PC-9 (cell line): ENCODE results near the gene ACP6. TPM values are rescaled to one million over a fixed set of nuclear protein-coding genes. Genes with fewer than 3 reads are reported as not detected.

ENCODE experiments used
- BruUV-seq: library from RNA; stranded (reverse); fragments of 400-500 nt; replicated peaks from 2 replicates; lab custom pipeline; 2021; lab: Mats Ljungman, UMichigan
- CTCF ChIA-PET: fragments of 300-600 bp; sonication (Branson Sonifier 250); formaldehyde crosslinking; loops from one replicate; lab custom pipeline; 2022; ENCODE audit warnings: antibody characterized with exemption; lab: Charles Lee
- POLR2A ChIA-PET: fragments of 300-600 bp; sonication (Branson Sonifier 250); formaldehyde crosslinking; loops from one replicate; lab custom pipeline; 2022; ENCODE audit warnings: antibody characterized with exemption; ENCODE audit not compliant: unreplicated experiment; lab: Charles Lee
- DNase-seq, 2 experiments: peaks; one replicate each; pipeline versions ENCODE4 v3.0.0 to v3.0.0-alpha.2; 2015 to 2022; ENCODE audit warnings: mixed read lengths in 1 of 2
- H2AFZ ChIP-seq: fragments of 200-600 bp; sonication (generic); 2 replicates; pipeline ENCODE4 v1.8.1; 2017; ENCODE audit warnings: antibody characterized with exemption
- H3F3A ChIP-seq: fragments of 200-600 bp; sonication (generic); 2 replicates; pipeline ENCODE4 v1.8.1; 2017; ENCODE audit warnings: antibody characterized with exemption, mild to moderate bottlenecking, low read depth; ENCODE audit not compliant: insufficient read depth
- H3K27ac ChIP-seq: fragments of 200-600 bp; sonication (generic); 2 replicates; pipeline ENCODE4 v1.6.1; 2016; ENCODE audit warnings: mixed run types
- H3K27me3 ChIP-seq: fragments of 200-600 bp; sonication (generic); 2 replicates; pipeline ENCODE4 v1.6.1; 2016; ENCODE audit warnings: low read depth, mixed run types; ENCODE audit not compliant: insufficient read depth
- H3K36me3 ChIP-seq: fragments of 200-600 bp; sonication (generic); 2 replicates; pipeline ENCODE4 v1.6.1; 2016; ENCODE audit warnings: low read depth, mixed run types
- H3K4me1 ChIP-seq: fragments of 200-600 bp; sonication (generic); replicated peaks from 2 replicates; pipeline ENCODE4 v1.6.1; 2016; ENCODE audit warnings: mixed run types; ENCODE audit not compliant: insufficient read depth
- H3K4me2 ChIP-seq: fragments of 200-600 bp; sonication (generic); 2 replicates; pipeline ENCODE4 v1.6.1; 2017; ENCODE audit warnings: mixed run types
- H3K4me3 ChIP-seq: fragments of 200-600 bp; sonication (generic); 2 replicates; pipeline ENCODE4 v1.6.1; 2016; ENCODE audit warnings: mixed run types
- H3K79me2 ChIP-seq: fragments of 200-600 bp; sonication (generic); 2 replicates; pipeline ENCODE4 v1.6.1; 2017; ENCODE audit warnings: low read depth, mixed run types
- H3K9me2 ChIP-seq: fragments of 200-600 bp; sonication (generic); 2 replicates; pipeline ENCODE4 v1.8.1; 2017; ENCODE audit warnings: mild to moderate bottlenecking; ENCODE audit not compliant: insufficient read depth
- H3K9me3 ChIP-seq: fragments of 200-600 bp; sonication (generic); 2 replicates; pipeline ENCODE4 v1.8.1; 2016; ENCODE audit warnings: low read depth; ENCODE audit not compliant: insufficient read depth
- H4K20me1 ChIP-seq: fragments of 200-600 bp; sonication (generic); 2 replicates; pipeline ENCODE4 v1.8.1; 2017; ENCODE audit not compliant: insufficient read depth
- CTCF ChIP-seq: fragments of 200-600 bp; sonication (generic); conservative IDR thresholded peaks from 2 replicates; pipeline ENCODE4 v1.6.1; 2017; ENCODE audit warnings: mixed run types, antibody characterized with exemption, mild to moderate bottlenecking, moderate library complexity
- EZH2 ChIP-seq: fragments of 200-600 bp; sonication (generic); IDR thresholded peaks from 2 replicates; pipeline ENCODE4 v1.8.0; 2017; ENCODE audit warnings: antibody characterized with exemption, low read depth
- intact Hi-C: fragments of 100-400 bp; cut with micrococcal nuclease; formaldehyde crosslinking; loops from one replicate; pipeline ENCODE4 v1.10.0; 2022; ENCODE audit not compliant: unreplicated experiment
- total RNA-seq: library from RNA; stranded (reverse); gene quantifications from 2 replicates; pipeline ENCODE4 v1.2.3, GENCODE V29; 2021

ACP6 gene
- total RNA-seq, 1 experiment from 2014 or later = 71.4 TPM

GRCh38 chr1:147631839-147632238 is 38.5 kb downstream of the ACP6 start:
- intact Hi-C loops = no loop called here
- no peak overlapping the region for H3K4me3 ChIP-seq
- H3K4me1 ChIP-seq = no peaks in the 10 kb centered on the region
- no TSS peak for BruUV-seq
- POLR2A ChIA-PET = no interaction called here
- no peaks in the 10 kb centered on the region for H3K27me3 ChIP-seq
- H3K4me2 ChIP-seq = no peak overlapping the region
- DNase-seq = no peak
- H3K9me2 ChIP-seq = no peaks in the 10 kb centered on the region
- no peaks in the 10 kb centered on the region for H3K79me2 ChIP-seq
- H3F3A ChIP-seq = peaks cover 36% of the 10 kb centered on the region; the same call in 1 of the 2 replicates
- CTCF ChIA-PET = no interaction called here
- no peaks in the 10 kb centered on the region for H3K9me3 ChIP-seq
- H3K36me3 ChIP-seq = peaks cover 19% of the 10 kb centered on the region
- H2AFZ ChIP-seq = no peak overlapping the region
- H4K20me1 ChIP-seq = no peaks in the 10 kb centered on the region
- H3K27ac ChIP-seq = no peak overlapping the region
- TF ChIP-seq EZH2 (no peak), CTCF (no peak)

DNA sequence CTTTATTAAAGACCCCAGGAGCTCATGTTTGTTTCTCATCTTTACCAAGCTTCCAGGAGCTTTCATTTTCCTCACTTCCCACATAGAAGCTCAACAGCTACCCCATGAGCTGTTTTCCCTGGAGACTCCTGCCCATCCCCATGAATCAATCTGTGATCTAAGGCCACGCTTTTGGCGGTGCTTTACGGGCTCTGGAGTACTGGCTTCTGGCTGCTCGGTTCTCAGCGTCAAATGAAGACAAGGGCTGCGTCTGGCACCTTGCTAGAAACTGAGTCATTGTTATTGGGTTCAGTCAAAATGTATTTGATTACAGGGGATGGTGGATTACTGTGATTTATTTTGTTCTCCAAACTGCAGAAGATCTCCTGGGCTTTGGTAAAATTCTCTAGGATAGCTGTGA is 39.9 kb downstream of the ACP6 start:
- H3K27ac ChIP-seq = no peak overlapping the region
- H4K20me1 ChIP-seq = no peaks in the 10 kb centered on the region
- H3K79me2 ChIP-seq = no peaks in the 10 kb centered on the region
- DNase-seq = no peak
- peaks cover 24% of the 10 kb centered on the region for H3K36me3 ChIP-seq
- H3K9me2 ChIP-seq = no peaks in the 10 kb centered on the region
- H3K4me1 ChIP-seq = no peaks in the 10 kb centered on the region
- CTCF ChIA-PET = no interaction called here
- H3K27me3 ChIP-seq = no peaks in the 10 kb centered on the region
- H3K4me2 ChIP-seq = no peak overlapping the region
- peaks cover 44% of the 10 kb centered on the region; the same call in 1 of the 2 replicates for H3F3A ChIP-seq
- POLR2A ChIA-PET = no interaction called here
- H3K4me3 ChIP-seq = no peak overlapping the region
- TF ChIP-seq EZH2 = no peak
- TF ChIP-seq CTCF = no peak
- intact Hi-C loops = no loop called here
- H2AFZ ChIP-seq = no peak overlapping the region
- H3K9me3 ChIP-seq = no peaks in the 10 kb centered on the region
- no TSS peak for BruUV-seq

DNA sequence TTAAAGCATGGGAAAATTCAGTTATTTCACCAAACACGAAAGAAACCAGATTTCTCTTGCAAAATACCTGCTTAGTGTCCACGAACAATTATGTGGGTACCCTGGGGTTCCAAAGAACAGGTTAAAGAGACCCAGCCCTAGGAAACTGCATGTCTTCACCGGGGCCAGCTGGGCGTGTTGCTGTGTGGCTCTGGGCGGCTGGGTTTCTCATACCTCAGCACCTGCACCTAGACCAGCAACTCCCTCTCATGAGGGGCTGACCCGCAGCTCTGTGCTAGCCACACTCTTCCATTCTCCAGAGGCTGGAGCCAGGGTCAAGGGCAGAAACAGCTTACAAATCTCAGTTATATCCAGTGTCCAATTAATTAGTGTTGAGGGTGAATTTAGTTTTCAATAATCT is 40.3 kb downstream of the ACP6 start:
- intact Hi-C loops = no loop called here
- H3K4me1 ChIP-seq = no peaks in the 10 kb centered on the region
- peaks cover 47% of the 10 kb centered on the region; the same call in 1 of the 2 replicates for H3F3A ChIP-seq
- CTCF ChIA-PET = no interaction called here
- H3K27me3 ChIP-seq = no peaks in the 10 kb centered on the region
- BruUV-seq = no TSS peak
- no peak for DNase-seq
- H3K4me3 ChIP-seq = no peak overlapping the region
- no peaks in the 10 kb centered on the region for H3K9me3 ChIP-seq
- peaks cover 20% of the 10 kb centered on the region for H3K36me3 ChIP-seq
- no peak for TF ChIP-seq EZH2
- no peak for TF ChIP-seq CTCF
- no peaks in the 10 kb centered on the region for H3K9me2 ChIP-seq
- H2AFZ ChIP-seq = no peak overlapping the region
- H4K20me1 ChIP-seq = no peaks in the 10 kb centered on the region
- POLR2A ChIA-PET = no interaction called here
- no peak overlapping the region for H3K4me2 ChIP-seq
- H3K79me2 ChIP-seq = no peaks in the 10 kb centered on the region
- H3K27ac ChIP-seq = no peak overlapping the region
